ENCODE data around the gene SCAF8. TPM values are rescaled to one million over a fixed set of nuclear protein-coding genes. Genes with fewer than 3 reads are reported as not detected.

SCAF8 gene
- total RNA-seq, 4 donors from 2014 or later, result 33.8 to 49.3 (median 41.7) TPM

DNA sequence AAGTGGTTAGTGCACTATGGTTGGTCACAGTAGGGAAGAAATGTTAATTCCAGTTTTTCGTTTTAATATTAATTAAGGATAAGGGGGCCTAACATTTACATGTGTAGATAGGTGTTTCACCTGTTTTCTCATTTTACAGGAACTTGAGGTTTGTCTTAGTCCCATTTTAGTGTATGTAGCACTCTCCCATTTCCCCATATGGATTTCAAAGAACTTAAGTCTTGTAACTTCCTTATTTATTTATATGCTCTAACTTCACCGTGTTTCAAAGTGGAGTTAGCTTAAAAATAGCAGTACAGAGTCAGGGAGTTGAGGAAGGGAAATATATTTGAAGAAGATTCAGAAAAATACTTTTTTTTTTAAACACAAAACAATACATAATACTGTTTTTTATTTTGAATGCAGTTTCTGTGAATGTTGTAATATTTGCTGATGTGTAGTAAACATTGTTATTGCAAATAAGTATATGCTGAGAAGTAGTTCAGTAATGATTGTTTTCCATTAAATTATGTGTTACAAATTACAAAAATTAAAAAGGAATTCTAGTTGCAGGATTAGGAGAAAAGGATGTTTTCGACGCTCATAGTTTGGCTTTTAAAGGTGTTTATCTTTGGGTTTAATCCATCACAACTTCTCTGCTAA is 3.5 kb downstream of the SCAF8 start:
- in situ Hi-C loops (cut with MboI; ENCODE audit: low sequenced_read_pairs in 4 of 4) (loop anchor here in 2 of 4 donors (10.0 to 25.0 kb wide), 2 partner anchors 68 to 1749 kb away; partner anchors contain the start of gene FBXO5 (in 1 of the 2)), intact Hi-C loops (cut with DNase I; ENCODE audit: low total_unique reads) (loop anchor here (10.0 kb wide), 1 partner anchor 222 kb away; the partner anchor contains the start of gene CNKSR3)
- Histone ChIP-seq H3K4me3 (no peak overlapping the region), H3K36me3 (no peaks in the 10 kb centered on the region), H3K27ac (peak overlapping the region; percentile 48 to 99 (median 52)), H3K27me3 (no peaks in the 10 kb centered on the region), H3K9me3 (no peaks in the 10 kb centered on the region), H3K4me1 (peaks cover 74 to 75% of the 10 kb centered on the region in 2 donors)
- no peak for DNase-seq
- TF ChIP-seq, protein P1, sequence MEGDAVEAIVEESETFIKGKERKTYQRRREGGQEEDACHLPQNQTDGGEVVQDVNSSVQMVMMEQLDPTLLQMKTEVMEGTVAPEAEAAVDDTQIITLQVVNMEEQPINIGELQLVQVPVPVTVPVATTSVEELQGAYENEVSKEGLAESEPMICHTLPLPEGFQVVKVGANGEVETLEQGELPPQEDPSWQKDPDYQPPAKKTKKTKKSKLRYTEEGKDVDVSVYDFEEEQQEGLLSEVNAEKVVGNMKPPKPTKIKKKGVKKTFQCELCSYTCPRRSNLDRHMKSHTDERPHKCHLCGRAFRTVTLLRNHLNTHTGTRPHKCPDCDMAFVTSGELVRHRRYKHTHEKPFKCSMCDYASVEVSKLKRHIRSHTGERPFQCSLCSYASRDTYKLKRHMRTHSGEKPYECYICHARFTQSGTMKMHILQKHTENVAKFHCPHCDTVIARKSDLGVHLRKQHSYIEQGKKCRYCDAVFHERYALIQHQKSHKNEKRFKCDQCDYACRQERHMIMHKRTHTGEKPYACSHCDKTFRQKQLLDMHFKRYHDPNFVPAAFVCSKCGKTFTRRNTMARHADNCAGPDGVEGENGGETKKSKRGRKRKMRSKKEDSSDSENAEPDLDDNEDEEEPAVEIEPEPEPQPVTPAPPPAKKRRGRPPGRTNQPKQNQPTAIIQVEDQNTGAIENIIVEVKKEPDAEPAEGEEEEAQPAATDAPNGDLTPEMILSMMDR (IDR thresholded peaks at IDR 0.05 in 4 of 5, conservative IDR thresholded peaks at IDR 0.05 in 1 of 5), result no peak
- TF ChIP-seq POLR2A (IDR thresholded peaks at IDR 0.05), result no peak
- ATAC-seq, result no peak

DNA sequence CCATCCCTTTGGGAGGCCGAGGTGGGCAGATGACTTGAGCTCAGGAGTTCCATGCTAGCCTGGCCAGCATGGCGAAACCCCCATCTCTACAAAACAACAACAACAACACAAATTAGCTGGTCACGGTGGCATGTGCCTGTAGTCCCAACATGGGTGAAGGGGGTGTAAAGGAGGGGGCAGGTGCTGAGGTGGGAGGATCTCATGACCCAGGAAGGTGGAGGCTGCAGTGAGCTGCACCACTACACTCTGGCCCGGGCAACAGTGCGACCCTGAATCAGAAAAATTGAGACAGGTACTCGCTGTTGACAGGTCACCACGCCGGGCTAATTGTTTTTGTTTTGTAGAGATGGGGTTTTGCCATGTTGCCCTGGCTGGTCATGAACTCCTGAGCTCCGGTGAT is 4.2 kb downstream of the SCAF8 start:
- no peaks in the 10 kb centered on the region for H3K36me3 ChIP-seq
- DNase-seq, result no peak
- intact Hi-C loops (cut with DNase I; ENCODE audit: low total_unique reads) (loop anchor here (10.0 kb wide), 1 partner anchor 223 kb away; the partner anchor contains the start of gene CNKSR3), in situ Hi-C loops (cut with MboI; ENCODE audit: low sequenced_read_pairs in 4 of 4) (loop anchor here in 2 of 4 donors (10.0 to 25.0 kb wide), 2 partner anchors 67 to 1750 kb away; partner anchors contain the start of gene FBXO5 (in 1 of the 2))
- no peak overlapping the region for H3K4me3 ChIP-seq
- TF ChIP-seq POLR2A (IDR thresholded peaks at IDR 0.05), result no peak
- TF ChIP-seq, protein P1 (IDR thresholded peaks at IDR 0.05 in 4 of 5, conservative IDR thresholded peaks at IDR 0.05 in 1 of 5), result no peak
- ATAC-seq, result no peak
- no peaks in the 10 kb centered on the region for H3K27me3 ChIP-seq
- H3K4me1 ChIP-seq, result peaks cover 78% of the 10 kb centered on the region in 2 donors
- no peaks in the 10 kb centered on the region for H3K9me3 ChIP-seq
- H3K27ac ChIP-seq, result peak overlapping the region; percentile 48 to 99 (median 52)

DNA sequence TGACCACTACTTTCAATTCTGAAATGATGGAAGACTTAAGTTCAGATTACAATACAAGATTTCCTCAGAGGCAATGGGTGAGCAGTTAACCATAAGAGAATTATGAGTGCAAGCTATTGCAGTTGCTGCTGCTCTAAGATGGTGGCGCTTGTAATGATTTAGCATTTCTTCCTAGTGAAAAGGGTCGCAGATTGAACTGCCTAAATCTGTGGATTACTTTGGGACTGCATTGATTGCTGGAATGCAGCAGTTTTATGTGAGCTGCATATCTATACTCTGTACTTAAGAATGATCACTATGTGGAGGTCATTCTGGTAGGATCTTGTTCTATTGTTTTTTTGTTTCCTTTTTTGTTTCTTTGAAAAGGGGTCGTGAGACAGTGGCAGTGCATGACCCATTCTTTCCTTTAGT is 5.3 kb downstream of the SCAF8 start:
- Histone ChIP-seq H3K9me3 (no peaks in the 10 kb centered on the region), H3K4me1 (peaks cover 85 to 86% of the 10 kb centered on the region in 2 donors), H3K4me3 (no peak overlapping the region), H3K27ac (peak overlapping the region in 3 of 4 donors; percentile 52 to 99 (median 53)), H3K36me3 (no peaks in the 10 kb centered on the region), H3K27me3 (no peaks in the 10 kb centered on the region)
- in situ Hi-C loops (cut with MboI; ENCODE audit: low sequenced_read_pairs in 4 of 4) (loop anchor here in 2 of 4 donors (10.0 to 25.0 kb wide), 2 partner anchors 66 to 1751 kb away; partner anchors contain the start of gene FBXO5 (in 1 of the 2)), intact Hi-C loops (cut with DNase I; ENCODE audit: low total_unique reads) (loop anchor here (10.0 kb wide), 1 partner anchor 224 kb away; the partner anchor contains the start of gene CNKSR3)
- no peak for TF ChIP-seq POLR2A (IDR thresholded peaks at IDR 0.05)
- TF ChIP-seq, protein P1 (IDR thresholded peaks at IDR 0.05 in 4 of 5, conservative IDR thresholded peaks at IDR 0.05 in 1 of 5), result no peak
- DNase-seq (no peak), ATAC-seq (peak in 1 of 2 donors; percentile 46)

DNA sequence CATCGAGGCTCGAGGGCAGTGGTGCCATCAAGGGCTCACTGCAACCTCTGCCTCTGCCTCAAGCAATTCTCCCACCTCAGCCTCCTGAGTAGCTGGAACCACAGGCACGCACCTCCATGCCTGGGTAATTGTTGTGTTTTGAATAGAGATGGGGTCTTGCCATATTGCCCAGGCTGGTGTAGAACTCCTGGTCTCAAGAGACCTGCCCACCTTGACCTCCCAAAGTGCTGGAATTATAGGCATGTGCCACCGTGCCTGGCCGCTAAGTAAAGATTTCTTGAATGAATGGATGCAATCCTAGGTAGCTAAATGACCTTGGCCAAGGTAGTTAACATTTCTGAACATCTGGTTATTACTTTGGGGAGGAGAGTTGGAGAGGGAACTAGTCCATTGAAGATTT is 7.4 kb downstream of the SCAF8 start:
- peaks cover 78 to 89% of the 10 kb centered on the region in 2 donors for H3K4me1 ChIP-seq
- H3K27me3 ChIP-seq, result no peaks in the 10 kb centered on the region
- no peak overlapping the region for H3K4me3 ChIP-seq
- peak overlapping the region in 1 of 4 donors; percentile 99 for H3K27ac ChIP-seq
- in situ Hi-C loops (cut with MboI; ENCODE audit: low sequenced_read_pairs in 4 of 4) (loop anchor here in 1 of 4 donors (25.0 kb wide), 1 partner anchor 1753 kb away; the partner anchor contains the start of gene FBXO5), intact Hi-C loops (cut with DNase I; ENCODE audit: low total_unique reads) (no loop called here)
- no peak for ATAC-seq
- TF ChIP-seq POLR2A (IDR thresholded peaks at IDR 0.05), result no peak
- TF ChIP-seq, protein P1 (IDR thresholded peaks at IDR 0.05 in 4 of 5, conservative IDR thresholded peaks at IDR 0.05 in 1 of 5), result no peak
- DNase-seq, result no peak
- no peaks in the 10 kb centered on the region for H3K9me3 ChIP-seq
- no peaks in the 10 kb centered on the region for H3K36me3 ChIP-seq

Data from gastrocnemius medialis (tissue), 4 donors.